HG03139 (cell line): ENCODE results near the gene SPRR3.

Source experiments
- ATAC-seq: cut with Tn5 transposase; IDR thresholded peaks from one replicate; pipeline ENCODE4 v1.9.1; 2021; ENCODE audit not compliant: unreplicated experiment

SPRR3 gene, protein sequence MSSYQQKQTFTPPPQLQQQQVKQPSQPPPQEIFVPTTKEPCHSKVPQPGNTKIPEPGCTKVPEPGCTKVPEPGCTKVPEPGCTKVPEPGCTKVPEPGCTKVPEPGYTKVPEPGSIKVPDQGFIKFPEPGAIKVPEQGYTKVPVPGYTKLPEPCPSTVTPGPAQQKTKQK

GRCh38 chr1:153001382-153001781 lies at the start of gene SPRR3:
SPRR3 (plus strand) TSS chr1:153001749; CDS start chr1:153003021, 1,272 bp downstream.
- ATAC-seq = no peak

DNA sequence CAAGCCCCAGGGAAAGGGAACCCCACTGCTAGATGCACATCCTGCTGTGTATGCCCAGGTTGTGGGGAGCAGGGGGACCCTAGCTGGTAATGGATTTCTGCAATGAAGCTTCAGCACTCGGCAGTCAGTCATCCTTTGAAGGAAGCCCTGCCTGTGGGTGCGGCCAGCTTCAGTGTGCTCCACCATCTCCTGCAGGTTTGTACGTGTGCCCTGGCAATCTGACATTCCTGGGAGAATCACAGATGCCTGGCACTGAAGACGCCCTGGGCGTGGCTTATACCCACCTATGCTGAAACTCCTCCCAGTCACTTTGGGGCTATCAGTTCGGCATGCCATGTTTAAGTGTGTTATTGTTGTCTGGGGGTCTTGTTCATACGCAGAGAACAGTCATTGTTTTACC lies 47.8 kb upstream of the SPRR3 start:
- ATAC-seq = no peak

DNA sequence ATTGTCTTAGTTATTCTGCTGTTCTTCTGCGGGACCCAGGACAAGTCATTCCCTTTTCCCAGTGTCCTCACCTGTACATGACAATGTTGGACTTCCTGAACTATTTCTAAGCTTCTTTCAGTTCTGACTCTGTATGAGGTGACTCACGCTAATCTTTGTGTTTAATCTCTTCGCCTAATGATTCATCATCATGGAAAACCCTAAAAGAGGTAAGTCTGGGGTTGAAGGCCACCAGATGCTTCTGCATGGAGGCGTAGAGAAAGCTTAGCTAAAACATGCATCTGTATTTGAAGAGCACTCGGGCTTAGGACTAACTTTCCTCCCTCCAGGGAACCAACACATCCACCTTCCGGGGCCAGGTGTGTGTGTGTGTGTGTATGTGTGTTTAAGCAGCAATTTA lies 47.1 kb upstream of the SPRR3 start:
- no peak for ATAC-seq

- no peak for ATAC-seq
Measured at GRCh38 chr1:152957561-152957960, 44.0 kb upstream of the SPRR3 start.

- ATAC-seq = no peak
Measured at GRCh38 chr1:152959273-152959672, 42.3 kb upstream of the SPRR3 start.

GRCh38 chr1:152959801-152960451 lies 41.6 kb upstream of the SPRR3 start:
- ATAC-seq = no peak

DNA sequence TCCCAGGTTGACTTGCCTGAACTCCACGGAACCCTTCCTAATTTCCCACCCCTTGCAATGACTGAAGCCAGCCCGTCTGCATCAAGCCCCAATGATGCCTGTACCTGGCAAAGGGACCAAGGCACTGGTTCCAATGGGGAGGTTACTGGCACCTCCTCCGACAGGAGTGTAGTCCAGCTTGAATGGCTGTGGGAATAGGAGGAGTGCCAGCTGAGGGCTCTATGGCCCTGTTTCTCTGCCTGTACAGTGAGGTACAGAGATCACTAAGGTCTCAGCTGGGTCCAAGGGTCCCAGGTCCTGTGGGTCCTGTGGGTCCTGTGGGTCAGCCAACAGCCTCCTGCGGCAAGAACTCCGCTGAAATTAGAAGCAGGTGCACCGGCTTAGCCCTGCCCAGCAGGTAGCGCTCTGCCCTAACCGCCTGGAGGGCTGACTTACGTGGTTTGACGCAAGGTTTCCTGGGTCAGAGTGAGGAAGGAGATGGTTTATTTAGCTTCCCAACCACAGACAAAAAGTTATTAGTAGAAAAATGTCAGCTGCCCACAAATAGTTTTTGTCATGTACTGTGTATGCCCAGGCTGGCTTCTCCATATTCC lies 41.0 kb upstream of the SPRR3 start:
- no peak for ATAC-seq

GRCh38 chr1:152961226-152961891 lies 40.2 kb upstream of the SPRR3 start:
- no peak for ATAC-seq

GRCh38 chr1:152962876-152963415 lies 38.6 kb upstream of the SPRR3 start:
- no peak for ATAC-seq

DNA sequence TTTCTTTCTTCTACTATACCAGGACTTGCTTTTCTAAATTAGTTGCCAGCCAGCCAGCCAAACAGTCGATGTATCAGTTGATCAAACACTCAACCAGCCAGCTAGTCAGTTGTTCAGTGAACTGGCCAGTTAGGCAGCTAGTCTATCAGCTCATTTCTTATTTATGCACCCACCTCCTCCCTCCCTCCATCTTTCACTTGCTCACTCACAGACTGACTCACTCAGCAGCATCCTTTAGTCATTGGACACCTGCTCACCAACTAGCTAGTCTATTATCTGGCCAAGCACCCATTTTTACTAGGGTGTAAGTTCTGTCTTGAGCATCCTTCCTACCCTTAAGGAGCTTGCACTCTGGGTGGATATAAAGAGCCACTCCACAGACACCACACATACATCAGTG lies 37.0 kb upstream of the SPRR3 start:
- ATAC-seq = no peak

DNA sequence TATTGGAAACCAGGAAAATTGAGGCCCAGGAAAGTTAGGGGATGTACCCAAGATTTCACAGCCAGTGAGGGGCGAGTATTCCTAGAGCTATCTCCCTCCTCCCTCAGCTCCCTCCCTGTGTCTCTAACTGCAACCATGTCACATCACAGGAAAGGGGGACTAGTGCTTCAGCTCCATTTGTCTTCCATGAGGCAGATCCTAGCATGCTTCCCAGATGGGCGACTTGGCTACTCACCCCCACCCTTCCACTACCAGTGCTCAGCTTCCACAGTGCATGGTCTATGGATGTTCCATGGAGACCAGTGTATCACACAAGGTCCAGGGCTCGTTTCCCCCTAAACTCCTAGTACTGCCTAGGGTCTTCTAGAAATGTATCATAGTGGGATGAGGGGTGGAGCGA lies 35.7 kb upstream of the SPRR3 start:
- ATAC-seq = no peak

- ATAC-seq = no peak
Measured at GRCh38 chr1:152967201-152967600, 34.3 kb upstream of the SPRR3 start.

DNA sequence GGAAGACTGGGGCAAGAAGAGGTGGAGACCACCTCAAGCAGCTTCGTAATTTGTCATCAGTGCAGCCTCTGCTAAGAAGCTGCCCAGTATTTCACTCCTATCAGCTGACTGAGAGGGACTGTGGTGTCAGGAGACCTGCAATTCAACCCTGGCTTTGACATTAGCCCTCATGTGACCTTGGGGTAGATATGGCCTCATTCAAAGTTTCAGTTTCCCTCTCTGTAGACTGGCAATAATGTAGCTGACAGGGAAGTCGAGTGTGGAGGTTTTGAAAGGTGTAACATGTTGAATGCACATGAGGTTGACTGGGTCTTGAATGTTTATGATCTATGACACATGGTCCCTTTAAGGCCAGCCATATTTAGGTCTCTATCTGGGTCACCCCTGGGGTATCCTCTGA lies 33.3 kb upstream of the SPRR3 start:
- peak; percentile 70 for ATAC-seq

DNA sequence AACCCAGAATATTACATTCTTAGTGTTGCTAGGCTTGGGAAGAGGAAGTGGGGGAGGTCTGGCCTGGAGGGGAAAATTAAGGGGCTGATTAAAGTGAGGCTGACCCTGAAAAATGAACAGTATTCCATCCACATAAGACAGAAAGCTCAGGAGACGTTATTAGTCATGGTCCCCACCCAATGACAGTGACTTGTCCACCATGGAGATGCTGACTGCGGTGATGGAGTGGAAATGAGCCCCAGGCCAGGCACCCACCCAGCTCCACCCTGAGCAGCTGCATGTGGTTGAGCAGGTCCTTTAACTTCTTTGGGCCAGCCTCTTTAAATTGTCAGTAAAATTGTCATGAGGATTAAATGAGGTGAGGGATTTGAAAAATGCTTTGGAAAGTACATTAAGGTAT lies 32.5 kb upstream of the SPRR3 start:
- ATAC-seq = no peak

- ATAC-seq = no peak
Measured at GRCh38 chr1:152970495-152970894, 31.1 kb upstream of the SPRR3 start, which contains the start of gene SPRR4. SPRR4 (plus strand) TSS chr1:152970648; CDS start chr1:152971891, 1,243 bp downstream.

GRCh38 chr1:152972196-152972886 lies 29.2 kb upstream of the SPRR3 start:
- ATAC-seq = no peak

DNA sequence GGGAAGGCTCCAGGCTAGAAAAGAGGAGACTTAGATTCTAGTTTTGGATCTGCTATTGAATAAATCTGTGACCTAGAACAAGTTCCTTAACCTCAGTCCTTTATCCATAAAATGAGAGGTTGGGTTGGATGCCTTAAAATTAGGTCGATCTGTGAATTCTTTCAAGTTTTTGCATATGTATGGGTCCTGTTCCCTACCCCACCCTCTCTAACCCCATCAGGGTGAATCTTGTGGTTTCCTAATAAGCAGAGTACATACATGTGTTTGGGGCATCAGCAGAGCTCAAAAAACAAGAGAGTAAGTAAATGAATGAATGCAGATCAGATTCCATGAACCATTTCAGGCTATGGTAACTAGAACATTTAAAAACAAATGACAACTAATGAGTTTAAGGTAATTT lies 24.9 kb upstream of the SPRR3 start:
- ATAC-seq = no peak

DNA sequence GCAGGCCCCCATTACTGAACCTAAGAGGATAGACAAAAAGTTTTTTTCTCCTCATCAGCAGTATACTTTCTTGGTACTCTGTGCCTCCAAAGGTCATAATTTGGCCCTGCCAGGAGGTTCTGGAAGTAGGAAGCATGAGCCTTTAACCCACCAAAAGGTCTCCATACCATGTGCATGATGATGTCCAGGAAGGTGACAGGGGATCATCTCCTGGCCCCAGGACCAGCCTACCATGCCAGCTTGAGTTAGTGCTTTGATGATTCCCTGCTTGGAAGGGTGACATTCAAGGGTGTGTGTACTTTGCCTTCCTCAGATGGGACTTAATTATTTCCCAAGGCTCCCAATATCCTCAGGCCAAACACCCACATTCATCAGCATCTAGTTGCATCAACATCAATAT lies 23.9 kb upstream of the SPRR3 start:
- no peak for ATAC-seq

GRCh38 chr1:152980676-152981075 lies 20.9 kb upstream of the SPRR3 start:
- ATAC-seq = no peak

GRCh38 chr1:152981146-152981871 lies 20.2 kb upstream of the SPRR3 start:
- ATAC-seq = no peak
